Measurements from ENCODE around the gene HLCS. TPM values are rescaled to one million over a fixed set of nuclear protein-coding genes. Genes with fewer than 3 reads are reported as not detected.

HLCS gene
- total RNA-seq, 3 donors from 2014 or later, result 19.5 to 26.2 (median 20.3) TPM

- no peak for DNase-seq (ENCODE audit: low spot score in 2 of 2)
- intact Hi-C loops (cut with DNase I; ENCODE audit: low total_unique reads), result no loop called here
- no peaks in the 10 kb centered on the region for H3K4me1 ChIP-seq
Measured at GRCh38 chr21:36811762-36812161, 154.7 kb downstream of the HLCS start.

GRCh38 chr21:36810443-36810842 lies 156.0 kb downstream of the HLCS start:
- no peaks in the 10 kb centered on the region for H3K4me1 ChIP-seq
- no peak overlapping the region for H3K27ac ChIP-seq
- H3K9me3 ChIP-seq, result no peaks in the 10 kb centered on the region
- intact Hi-C loops (cut with DNase I; ENCODE audit: low total_unique reads), result no loop called here
- TF ChIP-seq POLR2AphosphoS5 (IDR thresholded peaks at IDR 0.05) (no peak), CTCF (IDR thresholded peaks at IDR 0.05) (no peak), POLR2A (IDR thresholded peaks at IDR 0.05) (no peak)
- H3K4me3 ChIP-seq, result no peak overlapping the region
- DNase-seq (ENCODE audit: low spot score in 2 of 2), result no peak
- H3K36me3 ChIP-seq, result no peaks in the 10 kb centered on the region
- no peaks in the 10 kb centered on the region for H3K27me3 ChIP-seq

More at GRCh38 chr21:36811762-36812161, 154.7 kb downstream of the HLCS start:
- TF ChIP-seq CTCF (IDR thresholded peaks at IDR 0.05) (no peak), POLR2A (IDR thresholded peaks at IDR 0.05) (no peak), POLR2AphosphoS5 (IDR thresholded peaks at IDR 0.05) (no peak)
- Histone ChIP-seq H3K36me3 (no peaks in the 10 kb centered on the region), H3K27ac (no peak overlapping the region), H3K4me3 (no peak overlapping the region), H3K27me3 (no peaks in the 10 kb centered on the region), H3K9me3 (no peaks in the 10 kb centered on the region)

- intact Hi-C loops (cut with DNase I; ENCODE audit: low total_unique reads), result no loop called here
- H3K9me3 ChIP-seq, result no peaks in the 10 kb centered on the region
- no peak for TF ChIP-seq POLR2AphosphoS5 (IDR thresholded peaks at IDR 0.05)
- TF ChIP-seq CTCF (IDR thresholded peaks at IDR 0.05), result no peak
- no peak for TF ChIP-seq POLR2A (IDR thresholded peaks at IDR 0.05)
Measured at GRCh38 chr21:36807422-36807928, 159.0 kb downstream of the HLCS start.

GRCh38 chr21:36806103-36806502 lies 160.4 kb downstream of the HLCS start:
- H3K27me3 ChIP-seq, result no peaks in the 10 kb centered on the region
- intact Hi-C loops (cut with DNase I; ENCODE audit: low total_unique reads), result no loop called here
- no peaks in the 10 kb centered on the region for H3K9me3 ChIP-seq
- no peak for DNase-seq (ENCODE audit: low spot score in 2 of 2)
- H3K27ac ChIP-seq, result no peak overlapping the region
- no peaks in the 10 kb centered on the region for H3K36me3 ChIP-seq
- TF ChIP-seq POLR2AphosphoS5 (IDR thresholded peaks at IDR 0.05) (no peak), POLR2A (IDR thresholded peaks at IDR 0.05) (no peak), CTCF (IDR thresholded peaks at IDR 0.05) (no peak)
- no peak overlapping the region for H3K4me3 ChIP-seq
- H3K4me1 ChIP-seq, result no peaks in the 10 kb centered on the region

More at GRCh38 chr21:36807422-36807928, 159.0 kb downstream of the HLCS start:
- no peak overlapping the region for H3K4me3 ChIP-seq
- H3K27me3 ChIP-seq, result no peaks in the 10 kb centered on the region
- no peak overlapping the region for H3K27ac ChIP-seq
- H3K4me1 ChIP-seq, result no peaks in the 10 kb centered on the region
- DNase-seq (ENCODE audit: low spot score in 2 of 2), result no peak
- H3K36me3 ChIP-seq, result no peaks in the 10 kb centered on the region

- Histone ChIP-seq H3K4me1 (no peaks in the 10 kb centered on the region), H3K27me3 (no peaks in the 10 kb centered on the region), H3K27ac (no peak overlapping the region), H3K36me3 (no peaks in the 10 kb centered on the region), H3K9me3 (no peaks in the 10 kb centered on the region), H3K4me3 (no peak overlapping the region)
- intact Hi-C loops (cut with DNase I; ENCODE audit: low total_unique reads), result no loop called here
- no peak for TF ChIP-seq POLR2A (IDR thresholded peaks at IDR 0.05)
- no peak for DNase-seq (ENCODE audit: low spot score in 2 of 2)
Measured at GRCh38 chr21:36804874-36805611, 161.4 kb downstream of the HLCS start.

Measured in breast epithelium (tissue), 4 donors.